ENCODE measurements around the gene STK32A.

Gene STK32A

DNA sequence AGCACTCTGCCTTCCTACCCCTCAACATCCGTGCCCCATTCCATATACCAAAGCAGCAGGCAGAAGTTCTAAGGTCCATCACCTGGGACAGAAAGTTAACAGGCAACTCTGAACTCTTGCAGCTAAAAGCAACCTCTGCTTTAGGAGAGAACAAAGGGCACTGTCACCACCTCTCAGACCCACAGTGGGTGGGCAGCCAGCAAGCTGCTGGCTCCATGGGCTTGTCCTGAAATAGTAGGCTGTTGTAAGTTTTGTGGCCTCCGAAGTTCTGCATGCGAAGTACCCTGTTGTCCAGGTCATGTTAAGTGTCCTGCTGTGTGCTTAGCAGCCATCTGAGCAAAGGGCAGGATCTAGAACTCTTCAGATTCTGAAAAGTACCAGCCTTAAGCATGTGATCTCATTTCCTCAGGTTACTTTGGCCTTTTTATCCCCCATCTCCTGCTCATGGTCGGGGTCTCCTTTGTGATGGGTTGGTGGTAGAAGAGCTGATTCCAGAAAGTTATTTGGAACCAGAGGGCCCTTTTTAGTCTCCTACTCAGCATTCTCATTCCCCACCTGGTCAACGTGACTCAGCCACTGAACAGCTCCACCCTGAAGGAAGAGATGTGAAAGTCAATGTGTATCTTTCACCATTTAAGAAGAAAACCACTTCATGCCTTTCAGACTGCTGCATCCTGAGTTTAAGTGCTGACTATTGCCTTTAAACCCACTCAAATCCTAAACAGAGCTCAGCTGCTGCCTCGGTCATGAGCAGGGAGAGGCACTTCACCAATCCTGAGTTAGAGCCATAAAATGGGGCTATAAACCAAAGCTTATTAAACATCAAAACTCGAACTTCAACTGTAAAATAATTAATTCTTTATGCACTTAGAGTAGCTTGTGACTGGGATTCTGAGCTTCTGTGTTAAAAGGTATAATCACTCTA, 153.6 kb downstream of the STK32A start:
- Histone ChIP-seq H3F3A (ENCODE audit: low read depth) (no peaks in the 10 kb centered on the region), H3K9me3 (ENCODE audit: insufficient read depth, low read depth, low read length) (no peaks in the 10 kb centered on the region; the same call in 1 of the 2 replicates), H3K9ac (ENCODE audit: low read depth, low read length, poor library complexity, severe bottlenecking) (no peak overlapping the region), H3K79me2 (ENCODE audit: insufficient read depth, low read length) (no peaks in the 10 kb centered on the region), H3K4me2 (ENCODE audit: low read depth, low read length, poor library complexity, severe bottlenecking) (no peak overlapping the region), H3K4me1 (ENCODE audit: insufficient read depth, low read length, poor library complexity, severe bottlenecking) (no peaks in the 10 kb centered on the region), H3K36me3 (ENCODE audit: insufficient read depth, low read length) (no peaks in the 10 kb centered on the region), H2AFZ (ENCODE audit: low read length) (no peak overlapping the region), H4K20me1 (ENCODE audit: insufficient read depth, low read length, poor library complexity, severe bottlenecking) (no peaks in the 10 kb centered on the region), H3K4me3 (ENCODE audit: low read length, poor library complexity, severe bottlenecking) (no peak overlapping the region), H3K9me2 (replicated peaks; ENCODE audit: low read depth, low read length) (no peaks in the 10 kb centered on the region), H3K27me3 (ENCODE audit: insufficient read depth, low read length, poor library complexity, severe bottlenecking) (no peaks in the 10 kb centered on the region)
- TF ChIP-seq EZH2phosphoT487 (IDR thresholded peaks at IDR 0.05; ENCODE audit: borderline replicate concordance), result no peak
- TF ChIP-seq, protein P1, sequence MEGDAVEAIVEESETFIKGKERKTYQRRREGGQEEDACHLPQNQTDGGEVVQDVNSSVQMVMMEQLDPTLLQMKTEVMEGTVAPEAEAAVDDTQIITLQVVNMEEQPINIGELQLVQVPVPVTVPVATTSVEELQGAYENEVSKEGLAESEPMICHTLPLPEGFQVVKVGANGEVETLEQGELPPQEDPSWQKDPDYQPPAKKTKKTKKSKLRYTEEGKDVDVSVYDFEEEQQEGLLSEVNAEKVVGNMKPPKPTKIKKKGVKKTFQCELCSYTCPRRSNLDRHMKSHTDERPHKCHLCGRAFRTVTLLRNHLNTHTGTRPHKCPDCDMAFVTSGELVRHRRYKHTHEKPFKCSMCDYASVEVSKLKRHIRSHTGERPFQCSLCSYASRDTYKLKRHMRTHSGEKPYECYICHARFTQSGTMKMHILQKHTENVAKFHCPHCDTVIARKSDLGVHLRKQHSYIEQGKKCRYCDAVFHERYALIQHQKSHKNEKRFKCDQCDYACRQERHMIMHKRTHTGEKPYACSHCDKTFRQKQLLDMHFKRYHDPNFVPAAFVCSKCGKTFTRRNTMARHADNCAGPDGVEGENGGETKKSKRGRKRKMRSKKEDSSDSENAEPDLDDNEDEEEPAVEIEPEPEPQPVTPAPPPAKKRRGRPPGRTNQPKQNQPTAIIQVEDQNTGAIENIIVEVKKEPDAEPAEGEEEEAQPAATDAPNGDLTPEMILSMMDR (conservative IDR thresholded peaks at IDR 0.05; ENCODE audit: low read length), result no peak

DNA sequence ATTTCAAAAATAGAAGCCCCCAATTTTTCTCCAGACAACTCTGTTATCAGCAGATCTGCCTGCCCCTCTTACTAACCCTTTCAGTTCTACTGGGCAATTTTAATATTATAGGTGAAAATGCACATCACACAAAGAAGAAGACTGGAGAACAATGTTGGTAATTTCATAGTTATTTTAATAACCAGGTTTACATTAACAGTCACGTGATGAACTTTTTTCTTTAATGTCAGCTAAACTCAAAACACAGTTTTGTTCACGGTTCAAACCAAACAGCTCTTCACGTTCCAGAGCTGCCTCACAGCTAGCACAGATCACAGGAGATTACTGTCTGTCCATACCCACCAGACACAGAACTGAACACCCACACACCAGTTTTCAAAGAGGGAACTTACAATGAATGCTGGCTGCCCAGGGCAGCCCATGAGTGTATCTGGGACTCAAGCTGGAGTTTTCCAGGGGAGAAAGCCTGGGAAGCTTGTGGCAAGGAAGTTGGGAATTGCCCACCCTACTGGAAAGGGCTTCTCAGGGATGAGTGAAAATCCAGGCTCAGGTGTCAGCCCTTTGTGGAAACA, 155.9 kb downstream of the STK32A start:
- Histone ChIP-seq H3K9me2 (replicated peaks; ENCODE audit: low read depth, low read length) (no peaks in the 10 kb centered on the region), H2AFZ (ENCODE audit: low read length) (no peak overlapping the region), H3K4me3 (ENCODE audit: low read length, poor library complexity, severe bottlenecking) (no peak overlapping the region), H3K27me3 (ENCODE audit: insufficient read depth, low read length, poor library complexity, severe bottlenecking) (no peaks in the 10 kb centered on the region), H3F3A (ENCODE audit: low read depth) (no peaks in the 10 kb centered on the region), H4K20me1 (ENCODE audit: insufficient read depth, low read length, poor library complexity, severe bottlenecking) (no peaks in the 10 kb centered on the region), H3K9ac (ENCODE audit: low read depth, low read length, poor library complexity, severe bottlenecking) (no peak overlapping the region), H3K9me3 (ENCODE audit: insufficient read depth, low read depth, low read length) (no peaks in the 10 kb centered on the region; the same call in 1 of the 2 replicates), H3K36me3 (ENCODE audit: insufficient read depth, low read length) (no peaks in the 10 kb centered on the region), H3K4me1 (ENCODE audit: insufficient read depth, low read length, poor library complexity, severe bottlenecking) (no peaks in the 10 kb centered on the region), H3K4me2 (ENCODE audit: low read depth, low read length, poor library complexity, severe bottlenecking) (no peak overlapping the region), H3K79me2 (ENCODE audit: insufficient read depth, low read length) (no peaks in the 10 kb centered on the region)
- TF ChIP-seq, protein P1 (conservative IDR thresholded peaks at IDR 0.05; ENCODE audit: low read length), result no peak
- no peak for TF ChIP-seq EZH2phosphoT487 (IDR thresholded peaks at IDR 0.05; ENCODE audit: borderline replicate concordance)

DNA sequence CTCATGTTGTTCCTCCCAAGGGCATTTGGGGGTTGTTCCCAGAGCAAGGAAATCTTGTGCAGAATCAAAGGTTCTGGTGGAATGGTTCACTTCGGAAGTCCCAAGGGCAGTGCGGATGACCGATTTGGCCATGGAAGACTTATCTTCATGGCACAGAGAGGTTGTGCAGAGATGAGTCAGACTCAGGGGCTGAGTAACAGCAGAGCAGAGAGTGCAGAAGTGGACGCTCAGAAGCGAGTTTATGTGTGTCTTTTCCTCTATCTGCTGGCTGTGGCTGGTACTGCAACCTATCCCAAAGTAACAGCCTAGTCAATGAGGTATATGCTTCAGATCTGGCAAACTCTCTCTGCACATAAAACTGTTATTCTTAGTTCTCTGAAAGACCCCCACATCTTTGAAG, 157.0 kb downstream of the STK32A start:
- Histone ChIP-seq H3K4me1 (ENCODE audit: insufficient read depth, low read length, poor library complexity, severe bottlenecking) (no peaks in the 10 kb centered on the region), H4K20me1 (ENCODE audit: insufficient read depth, low read length, poor library complexity, severe bottlenecking) (no peaks in the 10 kb centered on the region), H3F3A (ENCODE audit: low read depth) (no peaks in the 10 kb centered on the region), H3K9me2 (replicated peaks; ENCODE audit: low read depth, low read length) (no peaks in the 10 kb centered on the region), H3K9me3 (ENCODE audit: insufficient read depth, low read depth, low read length) (no peaks in the 10 kb centered on the region; the same call in 1 of the 2 replicates), H3K27me3 (ENCODE audit: insufficient read depth, low read length, poor library complexity, severe bottlenecking) (no peaks in the 10 kb centered on the region), H3K4me2 (ENCODE audit: low read depth, low read length, poor library complexity, severe bottlenecking) (no peak overlapping the region), H2AFZ (ENCODE audit: low read length) (no peak overlapping the region), H3K79me2 (ENCODE audit: insufficient read depth, low read length) (no peaks in the 10 kb centered on the region), H3K36me3 (ENCODE audit: insufficient read depth, low read length) (no peaks in the 10 kb centered on the region), H3K4me3 (ENCODE audit: low read length, poor library complexity, severe bottlenecking) (no peak overlapping the region), H3K9ac (ENCODE audit: low read depth, low read length, poor library complexity, severe bottlenecking) (no peak overlapping the region)
- TF ChIP-seq EZH2phosphoT487 (IDR thresholded peaks at IDR 0.05; ENCODE audit: borderline replicate concordance), result no peak
- TF ChIP-seq, protein P1 (conservative IDR thresholded peaks at IDR 0.05; ENCODE audit: low read length), result peak; percentile 41

All from Loucy (cell line).